CD4-positive, alpha-beta T cell (primary cell): ENCODE data around the gene PATJ. TPM values are rescaled to one million over a fixed set of nuclear protein-coding genes. Genes with fewer than 3 reads are reported as not detected.

Experiments
- ATAC-seq: fragments of 200-7000 bp; cut with Tn5 transposase; one replicate; pipeline ENCODE4 v1.10.0; 2022; ENCODE audit warnings: mild to moderate bottlenecking; ENCODE audit not compliant: poor library complexity
- CTCF ChIA-PET: fragments of 350-600 bp; sonication (Branson Sonifier 250); formaldehyde crosslinking; loops from one replicate; lab custom pipeline; 2021; ENCODE audit warnings: antibody characterized with exemption, inconsistent platforms; lab: Charles Lee
- POLR2A ChIA-PET: fragments of 350-600 bp; sonication (Branson Sonifier 250); formaldehyde crosslinking; loops from one replicate; lab custom pipeline; 2021; ENCODE audit warnings: antibody characterized with exemption, inconsistent platforms; lab: Charles Lee
- DNase-seq, 14 experiments: peaks; one replicate each; pipeline ENCODE4 v3.0.0-alpha.2; 2013 to 2020; ENCODE audit warnings: mixed read lengths in 2 of 14
- H3K27ac ChIP-seq, 2 donors: one replicate each; pipeline versions ENCODE4 v1.5.1 to v1.7.0; 2013; ENCODE audit warnings: low read length in 2 of 2, low read depth in 1 of 2, mild to moderate bottlenecking in 1 of 2
- H3K27me3 ChIP-seq, 2 experiments: 1 replicate in 1 of 2; 2 replicates in 1 of 2; pipeline versions ENCODE4 v1.6.1 to v1.7.0; 2013; ENCODE audit warnings: low read length in 2 of 2, control low read depth in 1 of 2, mild to moderate bottlenecking in 1 of 2, moderate library complexity in 1 of 2; ENCODE audit not compliant: insufficient read depth in 2 of 2, control insufficient read depth in 1 of 2
- H3K36me3 ChIP-seq: one replicate; pipeline ENCODE4 v1.6.1; 2013; ENCODE audit warnings: low read length, control low read depth; ENCODE audit not compliant: insufficient read depth
- H3K4me1 ChIP-seq: one replicate; pipeline ENCODE4 v1.6.1; 2013; ENCODE audit warnings: low read length, control low read depth; ENCODE audit not compliant: insufficient read depth
- H3K4me3 ChIP-seq: one replicate; pipeline ENCODE4 v1.5.1; 2013; ENCODE audit warnings: mild to moderate bottlenecking, low read length, moderate library complexity
- H3K9me3 ChIP-seq, 2 experiments: 1 replicate in 1 of 2; 2 replicates in 1 of 2; pipeline versions ENCODE4 v1.6.1 to v1.7.0; 2013; ENCODE audit warnings: low read length in 2 of 2, mild to moderate bottlenecking in 2 of 2, control low read depth in 1 of 2, moderate library complexity in 1 of 2; ENCODE audit not compliant: control insufficient read depth in 1 of 2, insufficient read depth in 1 of 2
- H3K27ac Mint-ChIP-seq: one replicate; pipeline ENCODE4 v1.8.0; 2020; ENCODE audit warnings: mixed read lengths
- H3K27me3 Mint-ChIP-seq: one replicate; pipeline ENCODE4 v1.8.0; 2021; ENCODE audit warnings: mixed read lengths
- H3K36me3 Mint-ChIP-seq: one replicate; pipeline ENCODE4 v1.8.0; 2021; ENCODE audit warnings: low read depth, mixed read lengths
- H3K4me1 Mint-ChIP-seq: one replicate; pipeline ENCODE4 v1.8.0; 2021; ENCODE audit warnings: low read depth, mixed read lengths
- H3K4me3 Mint-ChIP-seq: one replicate; pipeline ENCODE4 v1.8.0; 2020; ENCODE audit warnings: mild to moderate bottlenecking, mixed read lengths
- H3K9me3 Mint-ChIP-seq: one replicate; pipeline ENCODE4 v1.8.0; 2020; ENCODE audit warnings: mixed read lengths
- intact Hi-C, 2 experiments: fragments of 100-400 bp; cut with DNase I in 1 of 2; cut with micrococcal nuclease in 1 of 2; formaldehyde crosslinking; loops; one replicate each; pipeline versions ENCODE4 v1.15.1 to v1.9.0; 2023 to 2025; cut with DNase I, micrococcal nuclease
- total RNA-seq, 174 experiments: library from RNA in 2 of 174; stranded (reverse) in 2 of 174; gene quantifications; one replicate each; pipeline ENCODE4 v1.2.3 and lab custom pipeline; 2021 to 2026
- TF ChIP-seq, protein P1 (sequence below): fragments of 200-600 bp; IDR thresholded peaks from one replicate; pipeline ENCODE4 v1.8.0; 2022; ENCODE audit warnings: antibody characterized with exemption, mild to moderate bottlenecking

Gene PATJ
- total RNA-seq, 2 experiments from 2014 or later: 50.4 to 54.1 TPM

DNA sequence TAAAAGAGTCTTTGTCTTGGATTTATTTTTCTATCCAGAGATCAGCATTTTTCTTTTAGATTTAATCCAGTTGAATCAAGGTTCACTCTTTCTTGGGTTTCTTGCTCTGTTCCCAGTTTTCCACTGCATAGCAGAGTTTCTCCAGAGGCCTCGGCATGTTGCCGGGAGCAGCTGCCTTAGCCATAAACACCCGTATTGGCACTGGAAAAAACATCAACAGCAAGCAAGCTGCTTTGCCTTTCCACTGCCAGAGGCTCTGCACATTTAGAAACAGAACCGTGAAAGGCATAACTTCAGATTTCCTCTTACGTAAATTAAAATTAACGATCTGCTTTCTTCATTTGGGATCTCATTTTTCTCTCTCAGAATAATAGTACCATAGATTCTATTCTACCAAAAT, 270.6 kb downstream of the PATJ start:
- intact Hi-C loops: no loop called here
- H3K9me3 Mint-ChIP-seq: no peaks in the 10 kb centered on the region
- CTCF ChIA-PET: no interaction called here

DNA sequence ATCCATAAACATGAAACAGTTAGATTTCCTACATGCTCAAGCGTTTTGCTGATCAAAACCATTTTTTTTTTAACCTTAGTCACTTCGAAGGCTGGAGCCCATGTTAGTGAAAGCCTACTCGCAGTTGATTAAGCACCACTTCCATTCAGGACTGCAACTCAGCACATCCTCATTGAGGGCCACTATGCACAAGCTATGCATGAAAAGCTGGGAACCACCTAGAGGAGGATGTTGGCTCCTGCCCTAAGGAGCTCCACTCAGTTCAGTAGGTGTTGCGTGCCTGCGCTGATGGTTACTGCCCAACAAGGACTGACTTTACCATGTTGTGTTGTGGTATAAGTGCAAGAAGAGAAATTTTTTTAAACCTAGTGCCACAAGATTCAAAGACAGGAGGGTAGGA, 271.0 kb downstream of the PATJ start:
- Histone ChIP-seq H3K9me3 (no peaks in the 10 kb centered on the region), H3K4me1 (no peaks in the 10 kb centered on the region), H3K27ac (no peak overlapping the region), H3K4me3 (no peak overlapping the region), H3K27me3 (no peaks in the 10 kb centered on the region), H3K36me3 (peaks cover 4% of the 10 kb centered on the region)
- Mint-ChIP-seq H3K27me3 (no peaks in the 10 kb centered on the region), H3K4me3 (no peak overlapping the region), H3K36me3 (peaks cover 47% of the 10 kb centered on the region), H3K9me3 (no peaks in the 10 kb centered on the region), H3K4me1 (no peaks in the 10 kb centered on the region), H3K27ac (no peak overlapping the region)
- ChIA-PET CTCF (no interaction called here), POLR2A (no interaction called here)
- DNase-seq (no peak), ATAC-seq (no peak)
- intact Hi-C loops: no loop called here
- TF ChIP-seq, protein P1, sequence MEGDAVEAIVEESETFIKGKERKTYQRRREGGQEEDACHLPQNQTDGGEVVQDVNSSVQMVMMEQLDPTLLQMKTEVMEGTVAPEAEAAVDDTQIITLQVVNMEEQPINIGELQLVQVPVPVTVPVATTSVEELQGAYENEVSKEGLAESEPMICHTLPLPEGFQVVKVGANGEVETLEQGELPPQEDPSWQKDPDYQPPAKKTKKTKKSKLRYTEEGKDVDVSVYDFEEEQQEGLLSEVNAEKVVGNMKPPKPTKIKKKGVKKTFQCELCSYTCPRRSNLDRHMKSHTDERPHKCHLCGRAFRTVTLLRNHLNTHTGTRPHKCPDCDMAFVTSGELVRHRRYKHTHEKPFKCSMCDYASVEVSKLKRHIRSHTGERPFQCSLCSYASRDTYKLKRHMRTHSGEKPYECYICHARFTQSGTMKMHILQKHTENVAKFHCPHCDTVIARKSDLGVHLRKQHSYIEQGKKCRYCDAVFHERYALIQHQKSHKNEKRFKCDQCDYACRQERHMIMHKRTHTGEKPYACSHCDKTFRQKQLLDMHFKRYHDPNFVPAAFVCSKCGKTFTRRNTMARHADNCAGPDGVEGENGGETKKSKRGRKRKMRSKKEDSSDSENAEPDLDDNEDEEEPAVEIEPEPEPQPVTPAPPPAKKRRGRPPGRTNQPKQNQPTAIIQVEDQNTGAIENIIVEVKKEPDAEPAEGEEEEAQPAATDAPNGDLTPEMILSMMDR: no peak

More for the DNA sequence above, 270.6 kb downstream of the PATJ start:
- H3K27me3 ChIP-seq: no peaks in the 10 kb centered on the region
- Mint-ChIP-seq H3K4me1 (no peaks in the 10 kb centered on the region), H3K4me3 (no peak overlapping the region), H3K36me3 (peaks cover 42% of the 10 kb centered on the region), H3K27me3 (no peaks in the 10 kb centered on the region), H3K27ac (no peak overlapping the region)
- no peaks in the 10 kb centered on the region for H3K4me1 ChIP-seq
- POLR2A ChIA-PET: no interaction called here
- H3K27ac ChIP-seq: no peak overlapping the region
- DNase-seq (no peak), ATAC-seq (no peak)
- peaks cover 4% of the 10 kb centered on the region for H3K36me3 ChIP-seq
- no peak overlapping the region for H3K4me3 ChIP-seq
- TF ChIP-seq, protein P1: no peak
- no peaks in the 10 kb centered on the region for H3K9me3 ChIP-seq

DNA sequence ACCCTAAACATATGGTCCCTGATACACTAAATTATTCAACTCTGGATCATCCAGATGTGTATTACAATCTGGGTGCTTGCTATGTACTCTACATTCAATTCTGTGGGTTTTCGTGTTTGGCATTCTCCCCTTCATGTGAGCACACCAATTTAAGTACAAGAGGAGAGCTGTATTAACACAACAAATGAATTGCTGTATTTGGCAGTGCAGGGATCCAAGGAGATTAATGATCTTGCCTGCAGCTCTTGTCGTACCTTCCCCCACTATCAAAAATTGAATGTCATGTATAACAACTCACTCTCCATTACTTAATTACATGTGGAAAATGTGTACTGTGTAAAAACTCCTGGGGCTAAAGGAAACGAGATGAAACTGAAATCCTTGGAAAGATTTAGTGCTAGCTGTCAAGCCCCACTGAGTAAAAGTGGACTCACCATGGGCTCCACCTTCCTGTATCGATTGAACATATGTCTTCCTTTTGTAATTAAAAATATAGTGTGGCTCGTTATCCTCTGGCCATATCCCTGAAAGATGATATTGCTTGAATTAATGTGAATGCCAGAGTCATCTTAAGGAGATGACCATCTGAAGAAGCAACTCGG, 280.2 kb downstream of the PATJ start:
- no peaks in the 10 kb centered on the region for H3K36me3 ChIP-seq
- no peak overlapping the region for H3K4me3 ChIP-seq
- ChIA-PET CTCF (no interaction called here), POLR2A (no interaction called here)
- Mint-ChIP-seq H3K36me3 (peaks cover 83% of the 10 kb centered on the region), H3K27me3 (no peaks in the 10 kb centered on the region), H3K4me1 (no peaks in the 10 kb centered on the region), H3K4me3 (no peak overlapping the region), H3K27ac (no peak overlapping the region), H3K9me3 (no peaks in the 10 kb centered on the region)
- DNase-seq (no peak), ATAC-seq (no peak)
- no peaks in the 10 kb centered on the region for H3K9me3 ChIP-seq
- H3K27ac ChIP-seq: no peak overlapping the region
- no peaks in the 10 kb centered on the region for H3K27me3 ChIP-seq
- intact Hi-C loops: no loop called here
- no peaks in the 10 kb centered on the region for H3K4me1 ChIP-seq
- TF ChIP-seq, protein P1: no peak
